Lower leg skin (tissue), 4 donors: ENCODE measurements around the gene CLEC2B. TPM values are rescaled to one million over a fixed set of nuclear protein-coding genes. Genes with fewer than 3 reads are reported as not detected.

Experiments
- DNase-seq, 2 donors: peaks; one replicate each; pipeline ENCODE4 v3.0.0-alpha.2; 2019; ENCODE audit warnings: low spot score in 2 of 2
- H3K4me3 ChIP-seq: fragments of 200-600 bp; sonication (generic); 2 replicates; pipeline ENCODE4 v1.5.1; 2017; ENCODE audit warnings: mild to moderate bottlenecking, low read depth; ENCODE audit not compliant: poor library complexity, severe bottlenecking
- CTCF ChIP-seq, 3 donors: fragments of 450-650 bp; IDR thresholded peaks; one replicate each; pipeline ENCODE4 v1.5.1; 2016; ENCODE audit warnings: antibody characterized with exemption in 3 of 3, mild to moderate bottlenecking in 3 of 3, moderate library complexity in 2 of 3
- POLR2A ChIP-seq, 2 donors: fragments of 450-650 bp; IDR thresholded peaks; one replicate each; pipeline ENCODE4 v1.6.1; 2016 to 2017; ENCODE audit warnings: antibody characterized with exemption in 2 of 2, mild to moderate bottlenecking in 1 of 2, moderate library complexity in 1 of 2
- WGBS, 2 donors: methylation state at CpG; one replicate each; pipeline ENCODE4 v1.1.5; 2018; 5-methylcytosine and 5-hydroxymethylcytosine counted together
- intact Hi-C: fragments of 100-400 bp; cut with DNase I; formaldehyde crosslinking; loops from one replicate; pipeline ENCODE4 v1.15.0; 2023; ENCODE audit warnings: low total_unique reads
- total RNA-seq, 4 donors: library from RNA; depleted of rRNA; stranded (reverse); fragments of >200 nt; gene quantifications; one replicate each; pipeline ENCODE4 v1.1.0, GENCODE V29; 2016

Gene CLEC2B
- total RNA-seq, 4 donors from 2014 or later: 52.3 to 90.6 (median 81.9) TPM

DNA sequence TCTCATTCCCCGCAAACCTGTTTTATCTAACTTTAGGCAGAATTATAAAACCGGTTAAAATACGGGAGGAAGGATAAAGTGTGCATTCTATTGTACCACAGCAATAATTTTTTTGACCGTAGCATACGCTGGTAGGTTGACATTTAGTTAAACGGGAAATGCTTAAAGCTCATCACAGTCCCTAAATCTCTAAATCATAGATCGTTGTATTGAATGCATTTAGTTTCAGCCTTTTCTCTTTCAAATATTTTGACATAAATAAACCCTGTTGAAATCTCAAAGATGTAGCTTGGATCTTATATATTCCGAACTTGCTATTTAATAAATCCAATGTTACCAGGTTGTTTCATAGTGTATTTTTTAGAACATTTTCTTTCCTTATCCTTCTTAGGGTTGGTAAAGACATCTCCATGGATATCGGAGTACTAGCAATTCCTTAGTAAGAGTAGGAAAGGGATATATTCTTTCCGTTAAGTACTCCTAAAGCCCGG, 798 bp downstream of the CLEC2B start:
- TF ChIP-seq POLR2A (IDR thresholded peaks at IDR 0.05): no peak
- TF ChIP-seq CTCF (IDR thresholded peaks at IDR 0.05): no peak
- no peak for DNase-seq
- intact Hi-C loops: no loop called here

DNA sequence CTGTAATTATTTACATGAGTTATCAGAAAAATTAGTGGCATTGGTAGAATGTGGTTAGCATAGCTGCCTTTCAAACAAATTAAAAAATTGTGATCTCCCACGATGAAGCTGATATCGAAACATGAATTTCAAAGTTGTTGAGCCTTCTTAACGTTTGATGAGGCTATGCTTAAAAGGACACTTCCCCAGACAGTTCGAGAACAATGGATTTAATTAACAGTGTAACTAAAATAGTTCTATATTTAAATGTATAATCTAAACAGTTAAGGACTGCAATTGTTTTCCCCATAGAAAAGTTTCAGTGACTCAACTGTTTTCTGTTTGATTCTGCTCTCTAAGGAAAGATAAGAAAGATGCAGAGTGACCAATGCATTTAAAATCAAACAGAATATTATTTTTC, 1.6 kb downstream of the CLEC2B start:
- DNase-seq: no peak
- intact Hi-C loops: no loop called here
- WGBS, 2 donors: 15 to 18% methylated on average over 4 of the region's 4 CpGs
- no peak overlapping the region for H3K4me3 ChIP-seq
- TF ChIP-seq POLR2A (IDR thresholded peaks at IDR 0.05): no peak
- no peak for TF ChIP-seq CTCF (IDR thresholded peaks at IDR 0.05)

More for the DNA sequence above, 798 bp downstream of the CLEC2B start:
- peak overlapping the region; percentile 14 for H3K4me3 ChIP-seq
- WGBS, 2 donors: 31 to 34% methylated on average over 11 of the region's 11 CpGs

DNA sequence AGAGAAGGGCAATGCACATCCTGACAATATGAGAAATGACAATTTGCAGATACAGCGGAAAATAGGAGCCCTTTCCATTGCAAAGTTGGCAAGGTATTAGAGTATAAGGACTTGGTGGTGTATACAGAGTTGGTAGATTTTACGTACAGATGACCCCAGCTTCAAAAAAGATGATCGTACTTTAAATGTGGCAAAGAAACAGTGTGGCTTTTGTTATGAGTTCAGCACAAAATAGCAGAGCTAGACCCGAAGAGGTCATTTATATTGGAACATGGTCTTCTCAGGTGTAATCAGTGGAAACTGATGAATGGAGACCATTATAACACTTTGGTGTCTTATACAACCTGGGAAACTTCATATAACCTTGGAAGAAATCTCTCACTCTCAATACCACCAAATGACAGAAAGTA, 2.3 kb downstream of the CLEC2B start:
- no peak for DNase-seq
- 33 to 34% methylated on average over 4 of the region's 4 CpGs for WGBS, 2 donors
- intact Hi-C loops: no loop called here
- no peak for TF ChIP-seq POLR2A (IDR thresholded peaks at IDR 0.05)
- no peak for TF ChIP-seq CTCF (IDR thresholded peaks at IDR 0.05)
- peak overlapping the region; percentile 10 for H3K4me3 ChIP-seq

DNA sequence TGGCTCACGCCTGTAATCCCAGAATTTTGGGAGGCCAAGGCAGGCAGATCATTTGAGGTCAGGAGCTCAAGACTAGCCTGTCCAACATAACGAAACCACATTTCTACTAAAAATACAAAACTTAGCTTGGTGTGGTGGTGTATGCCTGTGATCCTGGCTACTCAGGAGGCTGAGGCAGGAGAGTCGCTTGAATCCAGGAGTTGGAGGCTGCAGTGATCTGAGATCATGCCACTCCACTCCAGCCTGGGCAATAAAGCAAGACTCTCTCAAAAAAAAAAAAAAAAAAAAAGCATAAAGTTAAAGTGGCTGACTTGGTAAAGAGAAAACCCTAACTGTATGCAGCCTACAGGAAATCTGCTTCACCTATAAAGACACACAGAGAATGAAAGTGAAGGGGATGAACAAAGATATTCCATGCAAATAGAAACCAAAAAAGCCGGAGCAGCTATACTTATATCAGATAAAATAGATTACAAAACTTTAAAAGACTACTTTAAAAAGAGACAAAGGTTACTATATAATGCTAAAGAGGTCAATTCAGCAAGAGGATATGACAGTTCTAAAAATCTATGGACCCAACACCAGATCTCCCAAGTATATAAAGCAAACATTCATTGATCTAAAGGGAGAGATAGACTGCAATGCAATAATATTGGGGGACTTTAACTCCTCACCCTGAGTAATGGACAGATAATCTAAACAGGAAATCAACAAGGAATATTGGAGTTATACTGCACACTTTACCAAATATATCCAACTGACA, 4.1 kb downstream of the CLEC2B start:
- H3K4me3 ChIP-seq: no peak overlapping the region
- intact Hi-C loops: no loop called here
- DNase-seq: no peak
- WGBS, 2 donors: 52 to 57% methylated on average over 4 of the region's 4 CpGs
- TF ChIP-seq POLR2A (IDR thresholded peaks at IDR 0.05): no peak
- TF ChIP-seq CTCF (IDR thresholded peaks at IDR 0.05): no peak

GRCh38 chr12:9858135-9858534, 11.0 kb downstream of the CLEC2B start:
- intact Hi-C loops: no loop called here
- no peak for DNase-seq
- TF ChIP-seq CTCF (IDR thresholded peaks at IDR 0.05) (no peak), POLR2A (IDR thresholded peaks at IDR 0.05) (no peak)
- no peak overlapping the region for H3K4me3 ChIP-seq

- intact Hi-C loops: no loop called here
- no peak for DNase-seq
- H3K4me3 ChIP-seq: no peak overlapping the region
- no peak for TF ChIP-seq CTCF (IDR thresholded peaks at IDR 0.05)
- no peak for TF ChIP-seq POLR2A (IDR thresholded peaks at IDR 0.05)
- 62 to 70% methylated on average over 3 of the region's 3 CpGs for WGBS, 2 donors
These were observed 12.3 kb downstream of the CLEC2B start for GRCh38 chr12:9856894-9857293.
